ENCODE data around the gene MRTFA. TPM values are rescaled to one million over a fixed set of nuclear protein-coding genes. Genes with fewer than 3 reads are reported as not detected.

MRTFA gene
- total and polyA plus RNA-seq, 8 donors: 13.6 to 35.3 (median 24.1) TPM

- H3K4me1 ChIP-seq: peaks cover 0 to 4% (median 0%) of the 10 kb centered on the region in 3 donors
- no peak for TF ChIP-seq CTCF (IDR thresholded peaks at IDR 0.05)
- DNase-seq (no peak), FAIRE-seq (no peak), ATAC-seq (no peak)
- H3K27me3 ChIP-seq: no peaks in the 10 kb centered on the region
- intact Hi-C loops (cut with DNase I): no loop called here
- H3K4me3 ChIP-seq: no peak overlapping the region
- no peak overlapping the region for H3K27ac ChIP-seq
- WGBS, 2 donors: 92 to 93% methylated on average over 5 of the region's 5 CpGs
- no peaks in the 10 kb centered on the region for H3K36me3 ChIP-seq
- no peaks in the 10 kb centered on the region for H3K9me3 ChIP-seq
Observed at GRCh38 chr22:40482886-40483285, 153.6 kb downstream of the MRTFA start.

- FAIRE-seq: no peak
Observed at GRCh38 chr22:40482391-40482790, 154.1 kb downstream of the MRTFA start.

GRCh38 chr22:40480996-40481395 lies 155.5 kb downstream of the MRTFA start:
- ATAC-seq: peak in 2 of 4 donors; percentile 20 to 48
- no peak for FAIRE-seq

More at GRCh38 chr22:40482391-40482790, 154.1 kb downstream of the MRTFA start:
- H3K27ac ChIP-seq: no peak overlapping the region
- no peak for TF ChIP-seq CTCF (IDR thresholded peaks at IDR 0.05)
- ATAC-seq (no peak), DNase-seq (no peak)
- no peaks in the 10 kb centered on the region for H3K36me3 ChIP-seq
- H3K4me3 ChIP-seq: no peak overlapping the region
- H3K27me3 ChIP-seq: no peaks in the 10 kb centered on the region
- intact Hi-C loops (cut with DNase I): no loop called here
- peaks cover 0 to 4% (median 0%) of the 10 kb centered on the region in 3 donors for H3K4me1 ChIP-seq
- no peaks in the 10 kb centered on the region for H3K9me3 ChIP-seq

GRCh38 chr22:40479887-40480538 lies 156.5 kb downstream of the MRTFA start:
- WGBS, 2 donors: 75 to 80% methylated on average over 2 of the region's 2 CpGs
- Histone ChIP-seq H3K4me3 (no peak overlapping the region), H3K27ac (no peak overlapping the region), H3K36me3 (no peaks in the 10 kb centered on the region), H3K9me3 (no peaks in the 10 kb centered on the region), H3K4me1 (peaks cover 0 to 4% (median 0%) of the 10 kb centered on the region in 3 donors), H3K27me3 (no peaks in the 10 kb centered on the region)
- ATAC-seq (no peak), DNase-seq (no peak), FAIRE-seq (no peak)
- intact Hi-C loops (cut with DNase I): no loop called here
- no peak for TF ChIP-seq CTCF (IDR thresholded peaks at IDR 0.05)

More at GRCh38 chr22:40480996-40481395, 155.5 kb downstream of the MRTFA start:
- Histone ChIP-seq H3K4me1 (peaks cover 0 to 4% (median 0%) of the 10 kb centered on the region in 3 donors), H3K36me3 (no peaks in the 10 kb centered on the region), H3K27ac (no peak overlapping the region), H3K4me3 (no peak overlapping the region), H3K9me3 (no peaks in the 10 kb centered on the region), H3K27me3 (no peaks in the 10 kb centered on the region)
- intact Hi-C loops (cut with DNase I): no loop called here
- DNase-seq: no peak
- WGBS, 2 donors: 77 to 80% methylated on average over 5 of the region's 5 CpGs
- no peak for TF ChIP-seq CTCF (IDR thresholded peaks at IDR 0.05)

GRCh38 chr22:40479126-40479800 lies 157.3 kb downstream of the MRTFA start:
- ATAC-seq (peak in 1 of 4 donors; percentile 17), DNase-seq (no peak), FAIRE-seq (no peak)
- TF ChIP-seq CTCF (IDR thresholded peaks at IDR 0.05): no peak
- Histone ChIP-seq H3K9me3 (no peaks in the 10 kb centered on the region), H3K4me1 (peaks cover 0 to 4% (median 0%) of the 10 kb centered on the region in 3 donors), H3K4me3 (no peak overlapping the region), H3K27ac (no peak overlapping the region), H3K36me3 (no peaks in the 10 kb centered on the region), H3K27me3 (no peaks in the 10 kb centered on the region)
- intact Hi-C loops (cut with DNase I): no loop called here
- WGBS, 2 donors: 92 to 93% methylated on average over 6 of the region's 6 CpGs
